NCI-H524 treated with DMSO at 0.1 percent for 48 hours (cell line): Measurements from ENCODE around the gene AQP9.
"Not testable (repeated sequence)": the region's sequence is repeated elsewhere in the genome, so short reads cannot be mapped to it uniquely, and the experiment has no call there.

Experiments
- DNase-seq: peaks from one replicate; lab custom pipeline; 2025; lab: John Stamatoyannopoulos, UW

The AQP9 gene

DNA sequence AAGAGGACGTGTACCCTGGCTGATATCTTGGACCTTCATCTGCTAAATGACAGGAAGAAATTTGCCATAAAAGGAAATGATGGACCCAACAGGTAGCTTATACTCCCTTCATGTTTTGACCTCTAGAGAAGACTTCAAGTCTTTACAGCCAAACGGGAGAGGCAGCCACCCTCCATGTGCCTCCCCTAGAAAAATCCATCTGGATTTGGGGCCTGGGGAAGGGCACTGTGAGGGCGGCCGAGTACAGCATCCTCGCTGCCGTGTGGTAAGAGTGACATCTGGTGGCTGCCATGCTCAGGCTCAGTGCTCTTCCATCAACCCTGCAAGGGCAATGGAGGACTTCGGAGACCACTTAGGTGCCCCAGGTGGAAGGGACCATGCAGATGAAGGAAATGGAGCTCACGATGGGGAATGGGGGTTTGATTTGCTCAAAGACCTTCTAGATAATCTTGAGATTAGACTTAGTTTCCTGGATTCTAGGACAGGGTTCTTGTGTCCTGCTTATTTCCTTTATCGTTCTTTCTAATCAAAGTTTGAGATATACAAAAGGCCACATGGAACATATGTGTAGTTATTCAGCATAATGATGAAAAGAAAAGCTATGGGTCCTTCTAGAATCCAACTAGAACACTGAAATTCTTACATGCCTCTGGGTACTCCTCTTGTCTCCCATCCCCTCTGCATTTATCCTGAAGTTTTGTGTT lies 44.4 kb downstream of the AQP9 start:
- no peak for DNase-seq

- DNase-seq = no peak
These were observed 47.3 kb downstream of the AQP9 start for GRCh38 chr15:58185439-58185838.

- no peak for DNase-seq
These were observed 51.1 kb downstream of the AQP9 start for GRCh38 chr15:58189148-58189811.

DNA sequence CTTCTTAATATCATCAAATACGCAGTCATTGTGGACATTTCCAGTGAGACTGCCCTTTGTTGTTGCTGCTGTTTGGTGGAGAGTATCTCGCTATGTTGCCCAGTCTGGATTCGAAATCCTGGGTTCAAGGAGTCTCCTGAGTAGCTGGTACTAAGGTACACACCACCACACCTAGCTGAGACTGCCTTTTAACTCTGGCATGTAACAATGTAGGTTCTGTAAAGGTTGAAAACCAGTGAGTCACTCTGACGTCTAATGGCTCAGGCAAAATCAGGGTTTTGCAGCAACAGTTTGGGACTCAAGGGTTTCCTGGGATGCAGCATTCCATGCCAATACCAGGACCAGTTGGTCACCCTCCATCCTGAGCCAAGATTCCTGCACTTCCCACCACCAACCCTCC lies 52.2 kb downstream of the AQP9 start:
- no peak for DNase-seq

GRCh38 chr15:58193636-58194035 lies 55.5 kb downstream of the AQP9 start:
- not testable (repeated sequence) for DNase-seq

GRCh38 chr15:58200739-58201138 lies 62.6 kb downstream of the AQP9 start:
- no peak for DNase-seq

DNA sequence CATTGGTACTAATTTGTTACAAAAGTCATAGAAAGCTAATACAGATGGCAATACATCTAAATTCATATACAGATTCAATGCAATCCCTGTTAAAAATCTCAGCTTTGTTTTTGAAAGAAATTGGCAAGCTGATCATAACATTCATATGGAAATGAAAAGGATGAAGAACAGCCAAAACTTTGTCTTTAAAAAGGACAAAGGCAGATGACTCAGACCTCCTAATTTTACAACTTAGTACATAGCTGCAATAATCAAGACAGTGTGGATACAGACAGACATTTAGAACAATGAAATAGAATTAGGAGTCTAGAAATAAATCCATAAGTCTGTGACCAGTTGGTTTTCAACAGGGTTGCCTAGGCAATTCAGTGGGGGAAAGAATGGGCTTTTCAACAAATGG lies 63.3 kb downstream of the AQP9 start:
- DNase-seq = no peak

- no peak for DNase-seq
These were observed 65.4 kb downstream of the AQP9 start for GRCh38 chr15:58203537-58203936.

DNA sequence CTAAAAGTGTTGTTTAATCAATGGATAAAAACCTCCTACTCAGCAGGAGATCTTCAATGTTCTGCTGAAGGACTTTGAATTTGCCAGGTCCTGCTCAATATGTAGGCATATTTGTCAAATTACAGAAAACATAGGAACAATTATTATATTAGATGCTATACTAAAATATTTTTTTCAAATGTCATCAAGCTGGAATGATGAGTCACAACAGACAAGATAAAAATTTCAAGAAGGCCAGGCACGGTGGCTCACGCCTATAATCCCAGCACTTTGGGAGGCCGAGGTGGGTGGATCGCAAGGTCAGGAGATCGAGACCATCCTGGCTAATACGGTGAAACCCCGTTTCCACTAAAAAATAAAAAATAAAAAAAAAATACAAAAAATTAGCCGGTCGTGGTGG lies 68.0 kb downstream of the AQP9 start:
- no peak for DNase-seq

- peak; percentile 88 for DNase-seq
These were observed 70.0 kb downstream of the AQP9 start for GRCh38 chr15:58208217-58208616.

DNA sequence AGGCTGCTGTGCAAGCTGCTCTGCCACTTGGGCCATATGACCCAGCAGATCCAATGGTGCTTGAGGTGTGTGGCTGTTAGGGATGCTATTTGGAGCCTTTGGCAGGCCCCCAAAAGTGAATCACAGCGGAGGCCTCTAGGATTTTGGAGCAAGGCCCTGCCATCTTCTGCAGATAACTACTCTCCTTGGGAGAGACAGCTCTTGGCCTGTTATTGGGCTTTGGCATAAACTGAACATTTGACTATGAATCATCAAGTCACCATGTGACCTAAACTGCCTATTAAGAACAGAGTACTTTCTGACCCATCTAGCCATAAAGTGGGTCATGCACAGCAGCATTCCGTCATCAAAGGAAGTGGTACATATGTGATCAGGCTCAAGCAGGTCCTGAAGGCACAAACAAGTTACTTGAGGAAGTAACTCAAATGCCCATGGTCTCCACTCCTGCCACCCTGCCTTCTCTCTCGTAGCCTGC lies 70.9 kb downstream of the AQP9 start:
- not testable (repeated sequence) for DNase-seq

DNA sequence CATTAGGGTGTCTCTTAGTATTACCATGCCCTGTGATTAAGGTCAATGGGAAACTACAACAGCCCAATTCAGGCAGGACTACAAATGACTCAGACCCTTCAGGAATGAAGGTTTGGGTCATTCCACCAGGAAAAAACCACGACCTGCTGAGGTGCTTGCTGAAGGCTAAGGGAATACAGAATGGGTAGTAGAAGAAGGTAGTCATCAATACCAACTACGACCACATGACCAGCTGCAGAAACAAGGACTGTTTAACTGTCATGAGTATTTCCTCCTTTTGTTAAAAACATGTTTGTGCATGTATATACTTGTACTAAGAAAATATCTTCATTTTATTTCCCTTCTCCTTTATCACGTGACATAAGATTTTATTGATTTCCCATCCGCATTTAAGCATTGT lies 71.8 kb downstream of the AQP9 start:
- not testable (repeated sequence) for DNase-seq

DNA sequence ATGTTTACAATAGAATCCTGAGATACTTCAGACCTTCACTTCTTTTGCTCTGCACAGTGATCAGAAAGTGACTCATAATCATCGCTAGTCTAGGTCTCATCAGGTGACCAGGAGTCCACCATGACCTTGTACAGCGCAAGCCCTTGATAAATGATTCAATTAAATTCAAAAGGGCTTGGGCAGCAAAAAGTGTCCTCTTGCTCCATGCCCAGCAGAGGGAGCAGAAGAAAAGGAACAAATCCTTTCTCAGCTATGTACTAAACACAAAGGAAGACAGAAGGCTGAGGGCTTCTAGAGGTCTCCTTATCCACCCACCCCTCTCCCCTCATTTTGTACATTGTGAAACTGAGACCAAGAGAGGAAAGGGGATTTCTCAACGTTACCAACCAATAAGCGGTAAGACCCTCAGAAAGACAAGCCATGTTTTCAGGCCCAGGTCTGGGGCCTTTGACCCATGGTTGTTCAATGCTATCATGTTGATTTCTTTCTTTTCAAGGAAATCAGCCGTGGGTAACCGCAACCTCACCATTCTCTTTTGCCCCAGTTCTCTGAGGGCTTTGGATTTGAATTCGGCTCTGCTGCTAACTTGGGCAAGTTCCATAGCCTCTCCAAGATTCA lies 74.8 kb downstream of the AQP9 start:
- peak; percentile 30 for DNase-seq

- no peak for DNase-seq
These were observed 75.6 kb downstream of the AQP9 start for GRCh38 chr15:58213587-58214338.

DNA sequence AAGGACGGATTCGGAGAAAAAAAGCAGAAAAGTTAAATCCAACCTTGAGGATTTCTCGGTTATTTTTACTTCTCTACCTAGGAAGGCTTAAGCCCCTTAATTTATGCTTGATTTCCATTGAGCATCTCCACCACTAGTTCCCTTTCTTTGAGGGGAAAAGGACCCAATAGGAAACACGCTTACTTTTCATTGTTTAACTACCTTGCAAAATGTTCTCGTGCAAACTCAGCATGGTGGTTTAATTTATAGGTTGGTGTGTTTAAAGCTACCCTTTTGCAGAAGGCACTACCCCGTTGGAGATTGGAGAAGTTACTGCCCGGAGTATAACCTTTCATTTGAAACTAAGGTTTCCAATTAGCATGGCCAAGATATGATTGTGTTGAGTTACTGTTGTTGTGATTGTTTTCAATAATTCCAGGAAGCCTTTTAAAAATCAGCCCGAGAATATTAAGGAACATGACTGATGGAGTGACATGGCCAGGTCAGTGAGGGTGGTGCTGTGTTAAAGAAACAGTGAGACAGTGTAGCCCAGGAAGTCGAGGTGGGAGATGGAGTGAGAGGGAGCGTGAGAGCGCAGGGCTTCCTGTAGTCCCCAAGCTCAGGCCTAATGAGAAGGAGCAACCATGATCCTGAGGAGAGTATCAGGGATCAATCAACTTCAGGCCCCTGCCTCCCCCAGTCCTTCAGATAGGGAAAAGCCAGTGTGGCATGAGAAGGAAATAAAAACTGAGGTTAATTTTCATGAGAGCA lies 76.6 kb downstream of the AQP9 start:
- DNase-seq = no peak

- DNase-seq = no peak
These were observed 79.3 kb downstream of the AQP9 start for GRCh38 chr15:58217460-58217859.

GRCh38 chr15:58221591-58222241 lies 83.5 kb downstream of the AQP9 start:
- DNase-seq = peak; percentile 50

DNA sequence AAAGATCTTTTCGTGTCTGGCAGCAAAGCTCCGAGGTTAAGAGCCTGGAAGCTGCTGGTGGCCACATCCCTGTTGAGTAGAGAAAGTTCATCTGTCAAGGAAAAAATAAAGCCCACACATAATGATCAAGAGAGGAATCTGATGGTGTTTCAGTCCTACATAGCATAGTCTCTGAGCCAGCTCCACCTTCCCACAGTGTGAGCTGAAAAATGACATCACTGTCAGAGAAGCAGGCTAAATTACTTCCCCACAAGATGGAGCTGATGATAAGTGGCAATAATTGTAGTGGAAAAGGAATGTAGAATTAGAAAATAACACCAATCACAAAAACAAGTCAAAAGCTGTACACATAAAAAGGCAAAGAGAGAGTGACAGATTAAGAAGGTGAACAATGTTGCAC lies 84.5 kb downstream of the AQP9 start:
- DNase-seq = no peak

DNA sequence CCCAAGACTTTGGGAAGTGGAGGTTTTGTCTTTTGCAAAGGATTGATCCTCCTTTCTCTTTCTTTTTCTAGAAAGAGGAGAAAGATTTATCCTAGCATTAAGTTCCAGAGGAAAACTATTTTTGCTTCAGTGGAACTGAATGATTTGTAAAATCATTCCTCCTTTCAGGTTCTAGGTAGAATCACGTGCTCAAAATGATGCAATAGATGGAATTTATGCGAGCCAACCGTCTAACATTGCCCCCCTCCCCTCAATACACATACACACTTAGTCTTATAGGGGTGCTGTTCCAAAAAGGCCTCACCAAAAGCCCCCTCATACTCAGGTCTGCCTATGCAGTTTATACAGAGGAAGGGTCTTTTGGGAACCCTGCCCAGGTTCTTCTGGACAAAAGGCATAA lies 85.3 kb downstream of the AQP9 start:
- no peak for DNase-seq

DNA sequence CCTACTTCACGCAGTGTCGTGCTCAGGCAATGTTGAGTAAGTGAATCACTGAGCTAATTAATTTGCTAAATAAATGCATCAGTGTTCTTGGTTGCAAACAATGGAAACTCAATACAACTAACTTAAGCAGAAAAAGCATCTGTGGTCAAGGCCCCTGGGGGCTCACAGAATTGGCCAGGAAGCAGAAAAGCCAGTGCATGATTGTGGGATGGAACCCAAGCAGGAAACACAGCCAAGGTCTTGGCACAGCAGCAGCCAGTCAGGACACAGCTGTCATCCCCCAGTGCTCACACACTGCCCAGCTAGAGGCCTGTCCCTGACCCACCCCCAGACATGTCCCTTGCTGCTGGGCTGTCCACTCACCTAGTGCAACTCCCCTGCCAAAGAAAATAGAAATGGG lies 85.9 kb downstream of the AQP9 start:
- no peak for DNase-seq
